Right lobe of liver (tissue), 6 donors: ENCODE data around the gene ALLC. TPM values are rescaled to one million over a fixed set of nuclear protein-coding genes. Genes with fewer than 3 reads are reported as not detected.

Experiments
- ATAC-seq, 4 donors: fragments of 200-7000 bp; cut with Tn5 transposase; one replicate each; pipeline ENCODE4 v1.9.1; 2020; ENCODE audit warnings: mild to moderate bottlenecking in 4 of 4, moderate library complexity in 4 of 4
- DNase-seq, 3 donors: peaks; one replicate each; pipeline ENCODE4 v3.0.0-alpha.2; 2020
- H3K27ac ChIP-seq, 3 donors: fragments of 200-600 bp; one replicate each; pipeline ENCODE4 v1.8.0; 2022
- H3K27me3 ChIP-seq, 2 donors: fragments of 200-600 bp; one replicate each; pipeline ENCODE4 v1.8.0; 2022
- H3K36me3 ChIP-seq, 4 donors: fragments of 200-600 bp; sonication (generic) in 1 of 4; one replicate each; pipeline versions ENCODE4 v1.5.1 to v1.8.0; 2017 to 2022; ENCODE audit warnings: control low read depth in 1 of 4
- H3K4me1 ChIP-seq, 4 donors: fragments of 200-600 bp; sonication (generic) in 1 of 4; one replicate each; pipeline versions ENCODE4 v1.5.1 to v1.8.0; 2017 to 2022; ENCODE audit warnings: control low read depth in 1 of 4
- H3K4me3 ChIP-seq, 3 donors: fragments of 200-600 bp; one replicate each; pipeline ENCODE4 v1.8.0; 2022
- H3K9me3 ChIP-seq, 4 donors: fragments of 200-600 bp; sonication (generic) in 1 of 4; one replicate each; pipeline versions ENCODE4 v1.5.1 to v1.8.0; 2017 to 2022; ENCODE audit warnings: control low read depth in 1 of 4
- POLR2A ChIP-seq: fragments of 450-650 bp; IDR thresholded peaks from one replicate; pipeline ENCODE4 v1.6.1; 2017; ENCODE audit warnings: antibody characterized with exemption, mild to moderate bottlenecking
- WGBS: methylation state at CpG from one replicate; pipeline ENCODE4 v1.1.6; 2018; ENCODE audit warnings: low coverage, low lambda C conversion rate; ENCODE audit not compliant: insufficient coverage; ENCODE audit errors: missing lambda C conversion rate; 5-methylcytosine and 5-hydroxymethylcytosine counted together
- intact Hi-C, 2 donors: fragments of 100-400 bp; cut with DNase I; formaldehyde crosslinking; loops; one replicate each; pipeline versions ENCODE4 v1.11.2 to v1.14.1; 2022
- total RNA-seq, 6 experiments: library from RNA; depleted of rRNA in 2 of 6; stranded (reverse); fragments of >200 nt in 2 of 6; fragmentation: NEBNext Ultra II Directional in 3 of 6; extraction: Animal tissue kit (Norgen Biotek cat#: 25700) in 3 of 6; gene quantifications; one replicate each; pipeline versions ENCODE4 v1.1.0 to v1.2.4, GENCODE V29; 2016 to 2023
- TF ChIP-seq, protein P1 (sequence below), 4 donors: fragments of 200-600 bp in 3 of 4; fragments of 450-650 bp in 1 of 4; IDR thresholded peaks; one replicate each; pipeline versions ENCODE4 v1.5.1 to v1.8.0; 2016 to 2022; ENCODE audit warnings: antibody characterized with exemption in 4 of 4, mild to moderate bottlenecking in 2 of 4
- donor health status: DM: no; HTN: yes; CAD: no.
- donor health status: DM: no; HTN: no; CAD: no.
- donor health status: DM: no; HTN: no; CAD: no.
- donor health status: DM: no; HTN: yes; CAD: no.
- donor health status: DM: no; HTN: yes; CAD: no.

The ALLC gene
- total RNA-seq, 6 experiments from 2014 or later = 0.18 to 0.63 (median 0.31) TPM; not detected in 1

- TF ChIP-seq POLR2A = no peak
- TF ChIP-seq, protein P1, sequence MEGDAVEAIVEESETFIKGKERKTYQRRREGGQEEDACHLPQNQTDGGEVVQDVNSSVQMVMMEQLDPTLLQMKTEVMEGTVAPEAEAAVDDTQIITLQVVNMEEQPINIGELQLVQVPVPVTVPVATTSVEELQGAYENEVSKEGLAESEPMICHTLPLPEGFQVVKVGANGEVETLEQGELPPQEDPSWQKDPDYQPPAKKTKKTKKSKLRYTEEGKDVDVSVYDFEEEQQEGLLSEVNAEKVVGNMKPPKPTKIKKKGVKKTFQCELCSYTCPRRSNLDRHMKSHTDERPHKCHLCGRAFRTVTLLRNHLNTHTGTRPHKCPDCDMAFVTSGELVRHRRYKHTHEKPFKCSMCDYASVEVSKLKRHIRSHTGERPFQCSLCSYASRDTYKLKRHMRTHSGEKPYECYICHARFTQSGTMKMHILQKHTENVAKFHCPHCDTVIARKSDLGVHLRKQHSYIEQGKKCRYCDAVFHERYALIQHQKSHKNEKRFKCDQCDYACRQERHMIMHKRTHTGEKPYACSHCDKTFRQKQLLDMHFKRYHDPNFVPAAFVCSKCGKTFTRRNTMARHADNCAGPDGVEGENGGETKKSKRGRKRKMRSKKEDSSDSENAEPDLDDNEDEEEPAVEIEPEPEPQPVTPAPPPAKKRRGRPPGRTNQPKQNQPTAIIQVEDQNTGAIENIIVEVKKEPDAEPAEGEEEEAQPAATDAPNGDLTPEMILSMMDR (IDR thresholded peaks at IDR 0.05) = no peak
- no peak overlapping the region for H3K4me3 ChIP-seq
- WGBS = 76% methylated on average over 7 of the region's 7 CpGs
- no peak overlapping the region for H3K27ac ChIP-seq
- no peaks in the 10 kb centered on the region for H3K27me3 ChIP-seq
- no peaks in the 10 kb centered on the region for H3K36me3 ChIP-seq
- H3K4me1 ChIP-seq = no peaks in the 10 kb centered on the region
- DNase-seq = no peak
- H3K9me3 ChIP-seq = no peaks in the 10 kb centered on the region
- intact Hi-C loops = no loop called here
- no peak for ATAC-seq
Measured at GRCh38 chr2:3630631-3631030, 27.4 kb upstream of the ALLC start.

DNA sequence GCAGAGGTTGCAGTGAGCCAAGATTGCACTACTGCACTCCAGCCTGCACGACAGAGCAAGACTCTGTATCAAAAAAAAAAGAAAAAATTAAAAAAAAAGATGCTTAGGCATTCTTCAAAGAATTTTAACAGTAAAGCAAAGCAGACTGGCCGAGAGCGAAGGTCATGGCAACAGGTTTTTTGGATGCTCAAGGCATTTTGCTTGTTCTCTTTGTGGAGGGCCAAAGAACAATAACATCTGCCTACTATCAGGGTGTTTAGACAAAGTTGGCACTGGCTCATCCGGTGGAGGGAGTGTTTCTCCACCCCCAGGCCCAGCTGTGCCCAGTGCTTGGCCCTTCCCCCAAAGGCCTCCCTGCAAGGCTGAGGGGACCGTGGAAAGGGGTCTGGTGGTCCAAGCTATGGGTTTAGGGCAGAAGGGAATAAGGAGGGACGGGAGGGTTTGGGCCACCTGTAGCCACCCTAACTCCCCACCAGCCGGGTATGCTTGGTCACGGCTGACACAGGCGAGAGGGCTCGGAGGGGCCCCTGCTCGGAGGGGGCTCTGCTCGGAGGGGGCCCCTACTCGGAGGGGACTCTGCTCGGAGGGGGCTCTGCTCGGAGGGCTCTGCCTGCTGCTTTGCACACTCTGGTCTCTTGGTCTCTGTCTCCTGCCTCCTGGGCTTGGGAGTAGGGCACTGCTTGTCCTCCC is 26.7 kb upstream of the ALLC start:
- no peak for TF ChIP-seq POLR2A
- TF ChIP-seq, protein P1 (IDR thresholded peaks at IDR 0.05) = no peak
- H3K27ac ChIP-seq = no peak overlapping the region
- H3K9me3 ChIP-seq = no peaks in the 10 kb centered on the region
- DNase-seq = no peak
- no peaks in the 10 kb centered on the region for H3K36me3 ChIP-seq
- intact Hi-C loops = no loop called here
- 76% methylated on average over 5 of the region's 15 CpGs for WGBS
- no peaks in the 10 kb centered on the region for H3K27me3 ChIP-seq
- ATAC-seq = no peak
- no peak overlapping the region for H3K4me3 ChIP-seq
- no peaks in the 10 kb centered on the region for H3K4me1 ChIP-seq

GRCh38 chr2:3631851-3632659 is 25.9 kb upstream of the ALLC start:
- Histone ChIP-seq H3K27me3 (no peaks in the 10 kb centered on the region), H3K27ac (no peak overlapping the region), H3K9me3 (no peaks in the 10 kb centered on the region), H3K4me1 (no peaks in the 10 kb centered on the region), H3K36me3 (no peaks in the 10 kb centered on the region), H3K4me3 (no peak overlapping the region)
- TF ChIP-seq, protein P1 (IDR thresholded peaks at IDR 0.05) = no peak
- no peak for TF ChIP-seq POLR2A
- ATAC-seq = no peak
- intact Hi-C loops = no loop called here
- peak in 1 of 3 donors; percentile 39 for DNase-seq
- 50% methylated on average over 2 of the region's 26 CpGs for WGBS

GRCh38 chr2:3633089-3633981 is 24.7 kb upstream of the ALLC start:
- Histone ChIP-seq H3K27me3 (no peaks in the 10 kb centered on the region), H3K9me3 (no peaks in the 10 kb centered on the region), H3K4me1 (no peaks in the 10 kb centered on the region), H3K27ac (no peak overlapping the region), H3K36me3 (no peaks in the 10 kb centered on the region), H3K4me3 (no peak overlapping the region)
- ATAC-seq (no peak), DNase-seq (no peak)
- intact Hi-C loops = no loop called here
- TF ChIP-seq, protein P1 (IDR thresholded peaks at IDR 0.05) = no peak
- TF ChIP-seq POLR2A = no peak
- 69% methylated on average over 19 of the region's 33 CpGs for WGBS
